Calu3 (cell line): Measurements from ENCODE around the gene HGS. TPM values are rescaled to one million over a fixed set of nuclear protein-coding genes. Genes with fewer than 3 reads are reported as not detected.

Source experiments
- BruUV-seq: library from RNA; stranded (reverse); fragments of 400-500 nt; replicated peaks from 2 replicates; lab custom pipeline; 2021; lab: Mats Ljungman, UMichigan
- CTCF ChIA-PET: fragments of 300-600 bp; sonication (Branson Sonifier 250); formaldehyde crosslinking; loops from one replicate; lab custom pipeline; 2022; ENCODE audit warnings: antibody characterized with exemption; lab: Charles Lee
- DNase-seq: peaks from one replicate; pipeline ENCODE4 v3.0.0; 2022
- H3K27ac Mint-ChIP-seq: one replicate; pipeline ENCODE4 v1.8.0; 2022; ENCODE audit warnings: mixed read lengths; ENCODE audit not compliant: unreplicated experiment
- H3K27me3 Mint-ChIP-seq: one replicate; pipeline ENCODE4 v1.8.0; 2022; ENCODE audit warnings: mixed read lengths; ENCODE audit not compliant: unreplicated experiment
- H3K36me3 Mint-ChIP-seq: one replicate; pipeline ENCODE4 v1.8.0; 2022; ENCODE audit warnings: mild to moderate bottlenecking, moderate library complexity, mixed read lengths; ENCODE audit not compliant: insufficient read depth, unreplicated experiment
- H3K4me1 Mint-ChIP-seq: one replicate; pipeline ENCODE4 v1.8.0; 2022; ENCODE audit warnings: mild to moderate bottlenecking, low read depth, mixed read lengths; ENCODE audit not compliant: unreplicated experiment
- H3K4me3 Mint-ChIP-seq: one replicate; pipeline ENCODE4 v1.8.0; 2022; ENCODE audit warnings: mild to moderate bottlenecking, low read depth, moderate library complexity, mixed read lengths; ENCODE audit not compliant: unreplicated experiment
- H3K9me3 Mint-ChIP-seq: one replicate; pipeline ENCODE4 v1.8.0; 2022; ENCODE audit warnings: low read depth, mixed read lengths; ENCODE audit not compliant: unreplicated experiment
- intact Hi-C: fragments of 100-400 bp; cut with micrococcal nuclease; formaldehyde crosslinking; loops from one replicate; pipeline ENCODE4 v1.10.0; 2022; ENCODE audit not compliant: unreplicated experiment
- total RNA-seq: library from RNA; stranded (reverse); gene quantifications from 2 replicates; pipeline ENCODE4 v1.2.3, GENCODE V29; 2022
- TF ChIP-seq, protein P1 (sequence below): fragments of 200-600 bp; IDR thresholded peaks from one replicate; pipeline ENCODE4 v1.8.0; 2022; ENCODE audit warnings: antibody characterized with exemption; ENCODE audit not compliant: unreplicated experiment

The HGS gene
- total RNA-seq, 1 experiment from 2014 or later: 160 TPM

DNA sequence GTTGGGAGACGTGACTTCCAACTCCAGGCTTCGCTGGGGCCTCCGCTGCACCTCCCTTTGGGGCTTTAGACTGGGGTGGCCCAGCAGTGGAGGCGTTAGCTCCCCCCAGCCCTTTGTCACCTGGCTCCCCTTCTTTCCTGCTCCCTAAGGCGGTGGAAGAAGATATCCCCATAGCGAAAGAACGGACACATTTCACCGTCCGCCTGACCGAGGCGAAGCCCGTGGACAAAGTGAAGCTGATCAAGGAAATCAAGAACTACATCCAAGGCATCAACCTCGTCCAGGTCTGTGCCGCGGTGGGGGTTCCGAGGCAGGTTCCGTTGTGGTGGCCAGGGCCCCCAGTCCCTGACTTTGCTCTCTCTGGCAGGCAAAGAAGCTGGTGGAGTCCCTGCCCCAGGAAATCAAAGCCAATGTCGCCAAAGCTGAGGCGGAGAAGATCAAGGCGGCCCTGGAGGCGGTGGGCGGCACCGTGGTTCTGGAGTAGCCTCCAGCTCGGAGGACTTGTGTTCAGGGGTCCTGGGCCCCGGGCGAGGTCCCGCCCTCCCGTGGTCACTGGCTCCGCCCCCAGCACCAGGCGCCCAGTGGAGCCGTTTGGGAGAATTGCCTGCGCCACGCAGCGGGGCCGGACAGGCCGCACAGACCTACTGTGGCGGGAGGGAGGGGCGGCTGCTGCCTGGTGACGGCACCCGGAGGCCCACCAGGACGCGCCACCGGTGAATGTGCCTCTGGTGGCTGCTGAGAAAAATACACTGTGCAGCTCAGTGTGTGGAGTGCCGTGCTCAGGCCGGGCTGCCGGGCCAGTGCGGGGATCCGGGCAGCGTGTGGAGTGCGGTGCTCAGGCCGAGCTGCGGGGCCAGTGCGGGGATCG is 23.2 kb downstream of the HGS start:
- BruUV-seq: no TSS peak

DNA sequence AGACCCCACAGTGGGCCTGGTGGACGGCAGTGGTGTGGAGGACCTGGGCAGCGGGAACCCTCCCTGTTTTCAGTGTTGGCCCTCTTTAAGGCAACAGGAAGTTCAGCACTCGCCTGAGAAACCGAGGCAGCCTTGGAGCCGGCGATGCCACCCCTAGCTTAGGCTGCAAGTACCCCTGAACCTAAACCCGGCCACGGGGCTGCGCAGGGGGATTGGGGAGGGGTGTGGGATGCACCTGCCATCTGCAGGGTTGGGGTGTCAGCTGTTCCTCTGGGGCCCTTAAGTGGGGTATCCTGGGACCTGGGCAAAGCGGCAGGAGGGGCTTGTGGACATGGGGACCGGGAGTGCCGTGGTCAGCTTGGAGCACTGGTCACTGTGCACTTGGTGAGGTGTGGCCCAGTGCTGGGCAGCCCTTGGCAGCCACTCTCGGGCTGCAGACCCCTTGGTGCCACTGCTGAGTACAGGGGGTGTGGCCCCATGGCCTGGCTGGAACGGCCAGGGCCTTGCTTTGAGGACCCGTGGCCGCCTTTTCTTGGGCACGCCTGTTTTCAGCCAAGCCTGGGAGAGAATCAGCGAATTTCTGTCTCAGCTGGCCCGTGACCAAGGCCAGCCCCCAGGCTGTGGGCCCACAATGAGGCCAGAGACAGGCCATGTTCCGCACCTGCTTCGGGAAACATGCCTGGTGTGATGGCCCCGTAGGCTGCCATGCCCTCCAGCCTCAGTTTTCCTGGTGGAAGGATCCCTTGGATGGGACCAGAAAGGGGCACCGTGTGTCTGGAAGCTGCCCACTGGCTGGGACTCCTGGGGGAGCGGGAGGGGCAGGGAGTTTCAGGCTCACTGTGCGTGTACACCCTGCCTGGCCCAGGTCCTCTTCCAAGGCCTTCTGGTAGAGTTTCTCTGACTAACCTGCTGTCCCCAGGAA is 24.2 kb downstream of the HGS start:
- intact Hi-C loops: no loop called here
- TF ChIP-seq, protein P1, sequence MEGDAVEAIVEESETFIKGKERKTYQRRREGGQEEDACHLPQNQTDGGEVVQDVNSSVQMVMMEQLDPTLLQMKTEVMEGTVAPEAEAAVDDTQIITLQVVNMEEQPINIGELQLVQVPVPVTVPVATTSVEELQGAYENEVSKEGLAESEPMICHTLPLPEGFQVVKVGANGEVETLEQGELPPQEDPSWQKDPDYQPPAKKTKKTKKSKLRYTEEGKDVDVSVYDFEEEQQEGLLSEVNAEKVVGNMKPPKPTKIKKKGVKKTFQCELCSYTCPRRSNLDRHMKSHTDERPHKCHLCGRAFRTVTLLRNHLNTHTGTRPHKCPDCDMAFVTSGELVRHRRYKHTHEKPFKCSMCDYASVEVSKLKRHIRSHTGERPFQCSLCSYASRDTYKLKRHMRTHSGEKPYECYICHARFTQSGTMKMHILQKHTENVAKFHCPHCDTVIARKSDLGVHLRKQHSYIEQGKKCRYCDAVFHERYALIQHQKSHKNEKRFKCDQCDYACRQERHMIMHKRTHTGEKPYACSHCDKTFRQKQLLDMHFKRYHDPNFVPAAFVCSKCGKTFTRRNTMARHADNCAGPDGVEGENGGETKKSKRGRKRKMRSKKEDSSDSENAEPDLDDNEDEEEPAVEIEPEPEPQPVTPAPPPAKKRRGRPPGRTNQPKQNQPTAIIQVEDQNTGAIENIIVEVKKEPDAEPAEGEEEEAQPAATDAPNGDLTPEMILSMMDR: no peak
- H3K36me3 Mint-ChIP-seq: peaks cover 79% of the 10 kb centered on the region
- no peaks in the 10 kb centered on the region for H3K9me3 Mint-ChIP-seq
- CTCF ChIA-PET: interaction anchor here (0.6 kb wide), 1 partner anchor 994 kb away, joined by 3 read pairs; no protein-coding TSS in a partner anchor
- H3K4me3 Mint-ChIP-seq: no peak overlapping the region
- H3K27me3 Mint-ChIP-seq: no peaks in the 10 kb centered on the region
- H3K4me1 Mint-ChIP-seq: peaks cover 12% of the 10 kb centered on the region
- DNase-seq: no peak
- H3K27ac Mint-ChIP-seq: no peak overlapping the region
- BruUV-seq: no TSS peak

More for the DNA sequence above, 23.2 kb downstream of the HGS start:
- no peaks in the 10 kb centered on the region for H3K9me3 Mint-ChIP-seq
- intact Hi-C loops: no loop called here
- H3K4me1 Mint-ChIP-seq: peaks cover 18% of the 10 kb centered on the region
- TF ChIP-seq, protein P1: peak; percentile 36
- peaks cover 79% of the 10 kb centered on the region for H3K36me3 Mint-ChIP-seq
- no peak for DNase-seq
- H3K4me3 Mint-ChIP-seq: no peak overlapping the region
- no peaks in the 10 kb centered on the region for H3K27me3 Mint-ChIP-seq
- CTCF ChIA-PET: no interaction called here
- no peak overlapping the region for H3K27ac Mint-ChIP-seq

DNA sequence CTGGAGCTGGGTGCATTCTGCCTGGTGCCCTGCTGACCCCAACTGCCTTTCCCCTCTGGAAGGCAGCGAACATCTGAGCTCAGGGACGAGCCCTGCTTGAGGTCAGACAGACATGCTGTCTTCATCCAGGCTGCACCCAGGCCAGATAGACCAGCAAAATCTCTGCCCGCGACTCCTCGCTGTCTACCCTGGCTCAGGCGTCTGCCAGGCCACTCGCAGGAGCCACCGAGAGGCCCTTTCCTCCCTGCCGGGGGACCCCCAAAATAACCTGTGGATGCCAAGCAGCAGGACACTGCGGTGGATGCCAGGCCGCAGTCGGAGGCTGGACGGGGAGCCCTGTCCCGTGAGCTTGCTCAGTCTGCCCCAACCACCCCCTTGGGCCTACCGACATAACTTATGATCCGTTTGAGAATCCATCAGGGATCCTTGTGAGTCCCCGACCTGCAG is 25.0 kb downstream of the HGS start:
- Mint-ChIP-seq H3K27ac (no peak overlapping the region), H3K36me3 (peaks cover 79% of the 10 kb centered on the region), H3K9me3 (no peaks in the 10 kb centered on the region), H3K4me3 (no peak overlapping the region), H3K4me1 (peaks cover 12% of the 10 kb centered on the region), H3K27me3 (no peaks in the 10 kb centered on the region)
- CTCF ChIA-PET: no interaction called here
- TF ChIP-seq, protein P1: no peak
- BruUV-seq: no TSS peak
- DNase-seq: no peak
- intact Hi-C loops: no loop called here

DNA sequence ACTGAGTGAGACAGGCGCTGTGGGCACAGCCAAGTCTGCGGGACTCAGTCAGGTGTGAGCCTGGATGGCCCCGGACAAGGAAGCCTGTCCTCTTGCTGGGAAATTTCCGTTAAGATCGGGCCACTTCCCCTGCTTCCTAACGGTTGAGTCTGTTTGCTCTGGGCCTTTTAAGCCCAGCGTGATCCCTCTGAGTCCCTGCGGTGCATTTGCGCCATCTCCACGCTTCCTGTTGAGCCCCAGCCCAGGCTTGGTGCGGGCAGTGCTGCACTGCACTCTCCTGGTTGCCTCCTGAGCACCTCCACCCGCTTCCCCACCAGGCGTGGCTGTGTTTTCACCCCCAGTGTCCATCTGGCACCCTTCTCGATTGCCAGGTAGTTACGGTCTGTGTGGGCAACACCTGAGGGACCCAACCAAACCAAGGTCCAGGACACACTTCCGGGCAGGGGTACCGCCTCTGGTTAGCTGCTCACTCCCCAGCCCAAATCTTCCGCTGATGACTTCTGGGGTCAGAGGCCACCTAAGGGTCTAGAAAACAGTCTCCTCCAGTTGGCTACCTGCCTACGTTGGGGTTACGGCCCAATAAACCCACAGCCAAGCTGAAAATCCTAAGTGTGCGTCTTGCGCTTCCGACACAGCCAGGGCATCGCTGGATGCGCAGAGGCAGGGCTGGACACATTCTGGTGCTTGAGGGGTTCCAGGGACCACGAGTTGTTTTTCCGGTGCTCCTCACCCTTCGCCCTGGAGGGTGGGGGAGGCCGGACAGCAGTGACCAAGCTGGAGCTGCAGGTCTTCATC is 26.9 kb downstream of the HGS start:
- TF ChIP-seq, protein P1: no peak
- CTCF ChIA-PET: interaction anchor here (0.7 kb wide), 1 partner anchor 142 kb away, joined by 3 read pairs; no protein-coding TSS in a partner anchor
- Mint-ChIP-seq H3K9me3 (no peaks in the 10 kb centered on the region), H3K27ac (no peak overlapping the region), H3K27me3 (no peaks in the 10 kb centered on the region), H3K4me1 (peaks cover 12% of the 10 kb centered on the region), H3K4me3 (peak overlapping the region; percentile 92), H3K36me3 (peaks cover 73% of the 10 kb centered on the region)
- no TSS peak for BruUV-seq
- intact Hi-C loops: no loop called here
- no peak for DNase-seq
